Stromal cell of bone marrow (primary cell): ENCODE results near the gene HSPA4L.
A peak's percentile ranks its signal among the peaks of the same experiment; 100 is the strongest.

Experiments
- DNase-seq: peaks from one replicate; pipeline ENCODE4 v3.0.0-alpha.2; 2012; ENCODE audit warnings: low read depth

HSPA4L gene

GRCh38 chr4:127783955-127784770 is 2.0 kb downstream of the HSPA4L start:
- DNase-seq = no peak

- DNase-seq = no peak
Observed at GRCh38 chr4:127788517-127788916, 6.4 kb downstream of the HSPA4L start.

- DNase-seq = no peak
Observed at GRCh38 chr4:127791391-127791790, 9.3 kb downstream of the HSPA4L start.

- no peak for DNase-seq
Observed at GRCh38 chr4:127793528-127793927, 11.4 kb downstream of the HSPA4L start.

- DNase-seq = no peak
Observed at GRCh38 chr4:127799711-127800110, 17.6 kb downstream of the HSPA4L start.

GRCh38 chr4:127809173-127809800 is 27.2 kb downstream of the HSPA4L start:
- DNase-seq = no peak

GRCh38 chr4:127810551-127810950 is 28.4 kb downstream of the HSPA4L start:
- DNase-seq = no peak

- no peak for DNase-seq
Observed at GRCh38 chr4:127822430-127822829, 40.3 kb downstream of the HSPA4L start.

- DNase-seq = no peak
Observed at GRCh38 chr4:127828121-127828520, 46.0 kb downstream of the HSPA4L start.

GRCh38 chr4:127829014-127829413 is 46.9 kb downstream of the HSPA4L start:
- DNase-seq = no peak

- DNase-seq = no peak
Observed at GRCh38 chr4:127832585-127832984, 50.5 kb downstream of the HSPA4L start.

GRCh38 chr4:127843704-127844600 is 61.8 kb downstream of the HSPA4L start:
- DNase-seq = no peak

- DNase-seq = no peak
Observed at GRCh38 chr4:127844601-127845116, 62.5 kb downstream of the HSPA4L start.

GRCh38 chr4:127846061-127846460 is 63.9 kb downstream of the HSPA4L start:
- DNase-seq = no peak

- DNase-seq = no peak
Observed at GRCh38 chr4:127846765-127847164, 64.6 kb downstream of the HSPA4L start.

GRCh38 chr4:127849505-127850234 is 67.5 kb downstream of the HSPA4L start:
- DNase-seq = no peak

- no peak for DNase-seq
Observed at GRCh38 chr4:127852661-127853060, 70.5 kb downstream of the HSPA4L start.

GRCh38 chr4:127856196-127856812 is 74.2 kb downstream of the HSPA4L start:
- DNase-seq = no peak

- DNase-seq = peak; percentile 59
Observed at GRCh38 chr4:127856813-127857447, 74.8 kb downstream of the HSPA4L start.

GRCh38 chr4:127857641-127858040 is 75.5 kb downstream of the HSPA4L start:
- no peak for DNase-seq

- DNase-seq = no peak
Observed at GRCh38 chr4:127868196-127868595, 86.1 kb downstream of the HSPA4L start.
